Activated naive CD8-positive, alpha-beta T cell treated with anti-CD3 and anti-CD28 coated beads for 36 hours (primary cell): Measurements from ENCODE around the gene DIPK2A. TPM values are rescaled to one million over a fixed set of nuclear protein-coding genes. Genes with fewer than 3 reads are reported as not detected.

ENCODE experiments used
- DNase-seq: peaks from one replicate; pipeline ENCODE4 v3.0.0; 2021
- H3K27ac Mint-ChIP-seq: one replicate; pipeline ENCODE4 v1.8.0; 2022; ENCODE audit warnings: mild to moderate bottlenecking, moderate library complexity, mixed read lengths
- H3K27me3 Mint-ChIP-seq: one replicate; pipeline ENCODE4 v1.8.0; 2022; ENCODE audit warnings: mild to moderate bottlenecking, mixed read lengths
- H3K36me3 Mint-ChIP-seq: one replicate; pipeline ENCODE4 v1.8.0; 2021; ENCODE audit warnings: mild to moderate bottlenecking, mixed read lengths
- H3K4me1 Mint-ChIP-seq: one replicate; pipeline ENCODE4 v1.8.0; 2021; ENCODE audit warnings: mixed read lengths
- H3K4me3 Mint-ChIP-seq: one replicate; pipeline ENCODE4 v1.8.0; 2022; ENCODE audit warnings: mild to moderate bottlenecking, moderate library complexity, mixed read lengths
- H3K9me3 Mint-ChIP-seq: one replicate; pipeline ENCODE4 v1.8.0; 2022; ENCODE audit warnings: mixed read lengths
- total RNA-seq, 2 experiments: library from RNA; stranded (reverse); gene quantifications; one replicate each; pipeline ENCODE4 v1.2.3, GENCODE V29; 2021

The DIPK2A gene
- total RNA-seq, 2 experiments from 2014 or later: 10.2 to 10.9 TPM

DNA sequence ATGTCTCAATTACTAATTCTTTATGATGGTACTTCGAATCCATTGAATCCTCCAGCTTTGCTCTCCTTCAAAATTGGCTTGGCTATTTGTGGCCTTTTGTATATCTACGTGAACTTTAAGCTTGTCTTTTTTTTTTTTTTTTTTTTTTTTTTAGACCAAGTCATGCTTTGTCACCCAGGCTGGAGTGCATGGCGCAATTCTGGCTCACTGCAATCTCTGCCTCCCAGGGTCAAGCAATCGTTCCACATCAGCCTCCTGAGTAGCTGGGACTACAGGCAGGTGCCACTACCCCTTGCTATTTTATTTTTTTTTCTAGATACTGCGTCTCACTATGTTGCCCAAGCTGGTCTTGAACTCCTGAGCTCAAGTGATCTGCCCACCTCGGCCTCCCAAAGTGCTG lies 7.7 kb upstream of the DIPK2A start:
- Mint-ChIP-seq H3K36me3 (peaks cover 1% of the 10 kb centered on the region), H3K4me1 (no peaks in the 10 kb centered on the region)

DNA sequence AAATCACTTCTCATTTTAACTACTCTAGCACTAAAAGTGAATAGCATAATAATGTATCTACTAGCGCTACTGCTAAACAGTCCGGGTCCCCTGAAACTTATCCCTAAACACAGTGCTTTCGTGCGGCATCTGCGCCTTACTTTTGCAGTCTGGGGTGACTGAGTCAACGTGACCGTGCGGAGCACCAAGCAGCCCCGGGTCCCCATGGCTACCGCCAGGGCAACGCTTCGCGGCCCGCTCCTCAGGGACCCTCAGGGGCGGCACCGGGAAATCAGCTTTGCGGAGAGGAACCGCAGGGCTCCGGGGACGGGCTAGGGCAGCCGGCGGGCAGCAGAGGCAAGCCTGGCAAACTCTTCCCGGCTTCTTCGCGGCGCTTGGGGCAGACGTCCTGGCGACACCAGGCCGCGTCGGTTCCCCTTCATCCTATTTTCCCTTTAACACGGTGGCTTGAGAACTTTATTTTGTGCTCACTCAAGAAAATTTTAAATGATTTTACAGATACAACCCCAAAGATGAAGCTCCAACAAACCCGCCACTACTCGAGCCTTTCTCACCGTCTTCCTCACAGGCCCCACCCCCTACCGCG lies 757 bp upstream of the DIPK2A start:
- peak; percentile 67 for DNase-seq
- no peaks in the 10 kb centered on the region for H3K9me3 Mint-ChIP-seq
- peaks cover 29% of the 10 kb centered on the region for H3K27me3 Mint-ChIP-seq
- peaks cover 9% of the 10 kb centered on the region for H3K4me1 Mint-ChIP-seq
- no peaks in the 10 kb centered on the region for H3K36me3 Mint-ChIP-seq
- peak overlapping the region; percentile 92 for H3K4me3 Mint-ChIP-seq
- H3K27ac Mint-ChIP-seq: peak overlapping the region; percentile 92

More for the DNA sequence above, 7.7 kb upstream of the DIPK2A start:
- Mint-ChIP-seq H3K9me3 (peaks cover 2% of the 10 kb centered on the region), H3K4me3 (no peak overlapping the region), H3K27me3 (peaks cover 30% of the 10 kb centered on the region), H3K27ac (no peak overlapping the region)
- no peak for DNase-seq

DNA sequence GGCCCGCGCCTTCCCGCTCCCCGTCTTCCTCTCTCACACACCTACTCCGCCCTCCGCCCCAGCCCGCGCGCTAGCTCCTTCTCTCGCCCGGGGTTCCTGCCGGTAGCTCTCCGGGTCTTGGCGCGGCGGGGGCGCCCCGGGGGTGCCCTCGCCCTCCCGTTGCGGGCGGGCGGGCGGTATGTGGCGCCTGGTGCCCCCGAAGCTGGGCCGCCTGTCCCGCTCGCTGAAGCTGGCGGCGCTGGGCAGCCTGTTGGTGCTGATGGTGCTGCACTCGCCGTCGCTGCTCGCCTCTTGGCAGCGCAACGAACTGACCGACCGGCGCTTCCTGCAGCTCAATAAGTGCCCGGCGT lies 507 bp downstream of the DIPK2A start:
- Mint-ChIP-seq H3K9me3 (no peaks in the 10 kb centered on the region), H3K27me3 (peaks cover 22% of the 10 kb centered on the region), H3K36me3 (no peaks in the 10 kb centered on the region), H3K4me1 (peaks cover 13% of the 10 kb centered on the region), H3K4me3 (peak overlapping the region; percentile 92), H3K27ac (peak overlapping the region; percentile 92)
- DNase-seq: no peak

DNA sequence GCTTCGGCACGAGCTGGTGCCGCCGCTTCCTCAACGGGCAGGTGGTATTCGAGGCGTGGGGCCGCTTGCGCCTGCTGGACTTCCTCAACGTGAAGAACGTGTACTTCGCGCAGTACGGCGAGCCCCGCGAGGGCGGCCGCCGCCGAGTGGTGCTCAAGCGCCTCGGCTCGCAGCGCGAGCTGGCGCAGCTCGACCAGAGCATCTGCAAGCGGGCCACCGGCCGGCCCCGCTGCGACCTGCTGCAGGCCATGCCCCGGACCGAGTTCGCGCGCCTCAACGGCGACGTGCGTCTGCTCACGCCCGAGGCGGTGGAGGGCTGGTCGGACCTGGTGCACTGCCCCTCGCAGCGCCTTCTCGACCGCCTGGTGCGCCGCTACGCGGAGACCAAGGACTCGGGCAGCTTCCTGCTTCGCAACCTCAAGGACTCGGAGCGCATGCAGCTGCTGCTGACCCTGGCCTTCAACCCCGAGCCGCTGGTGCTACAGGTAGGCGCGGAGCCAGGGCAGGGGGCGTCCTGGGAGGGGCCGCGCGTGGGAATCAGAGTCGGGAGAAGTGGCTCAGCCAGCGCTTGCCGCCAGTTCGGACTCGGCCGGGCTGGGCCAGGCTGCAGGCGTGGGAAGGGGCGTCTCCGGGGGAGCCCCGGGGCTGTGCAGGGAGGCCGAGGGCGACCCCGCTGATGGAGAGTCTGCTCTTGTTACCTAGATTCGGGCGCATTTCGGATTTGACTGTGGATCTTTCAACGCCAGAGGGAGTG lies 1.1 kb downstream of the DIPK2A start:
- Mint-ChIP-seq H3K27me3 (peaks cover 17% of the 10 kb centered on the region), H3K27ac (peak overlapping the region; percentile 81), H3K4me1 (peaks cover 19% of the 10 kb centered on the region), H3K36me3 (no peaks in the 10 kb centered on the region), H3K4me3 (peak overlapping the region; percentile 92), H3K9me3 (no peaks in the 10 kb centered on the region)
- DNase-seq: peak; percentile 67

DNA sequence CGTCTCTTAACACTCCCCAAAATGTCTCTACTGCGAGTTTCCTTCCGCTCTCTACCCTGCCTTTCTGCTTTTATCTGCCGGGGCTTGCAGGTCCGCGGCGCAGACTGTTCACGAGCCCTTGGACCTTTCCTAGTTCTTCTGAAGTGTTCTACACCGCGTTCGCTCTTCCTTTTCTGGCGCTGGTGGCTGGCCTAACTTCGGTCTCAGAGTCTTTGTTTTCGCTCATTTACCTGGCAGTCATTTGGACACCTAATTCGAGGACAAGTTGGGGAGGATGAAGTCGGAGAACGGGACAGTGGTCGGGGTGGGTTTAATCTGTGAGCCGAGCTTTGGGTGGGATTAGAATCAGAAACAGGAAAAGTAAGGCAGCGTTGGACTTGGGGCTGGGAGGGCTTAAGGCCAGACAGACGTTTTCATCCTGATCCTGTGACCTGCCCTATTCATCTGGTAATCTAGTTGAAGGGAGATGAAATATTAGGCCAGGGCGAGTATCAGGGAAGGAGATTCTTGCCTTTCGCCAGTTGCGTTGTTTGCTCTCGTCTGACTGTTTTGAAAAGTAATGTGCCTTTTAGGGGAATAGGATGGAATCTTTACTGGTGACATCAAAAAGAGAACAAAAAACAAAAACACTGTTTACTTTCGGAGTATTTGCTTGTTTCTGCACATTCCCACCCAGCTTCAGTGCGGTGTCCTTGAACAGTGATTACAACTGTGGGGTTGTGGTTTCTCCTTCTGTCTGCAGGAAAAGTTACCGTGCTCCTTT lies 1.8 kb downstream of the DIPK2A start:
- no peak for DNase-seq
- H3K9me3 Mint-ChIP-seq: no peaks in the 10 kb centered on the region
- peak overlapping the region; percentile 81 for H3K27ac Mint-ChIP-seq
- no peaks in the 10 kb centered on the region for H3K36me3 Mint-ChIP-seq
- H3K27me3 Mint-ChIP-seq: peaks cover 16% of the 10 kb centered on the region
- peaks cover 25% of the 10 kb centered on the region for H3K4me1 Mint-ChIP-seq
- H3K4me3 Mint-ChIP-seq: peak overlapping the region; percentile 92

DNA sequence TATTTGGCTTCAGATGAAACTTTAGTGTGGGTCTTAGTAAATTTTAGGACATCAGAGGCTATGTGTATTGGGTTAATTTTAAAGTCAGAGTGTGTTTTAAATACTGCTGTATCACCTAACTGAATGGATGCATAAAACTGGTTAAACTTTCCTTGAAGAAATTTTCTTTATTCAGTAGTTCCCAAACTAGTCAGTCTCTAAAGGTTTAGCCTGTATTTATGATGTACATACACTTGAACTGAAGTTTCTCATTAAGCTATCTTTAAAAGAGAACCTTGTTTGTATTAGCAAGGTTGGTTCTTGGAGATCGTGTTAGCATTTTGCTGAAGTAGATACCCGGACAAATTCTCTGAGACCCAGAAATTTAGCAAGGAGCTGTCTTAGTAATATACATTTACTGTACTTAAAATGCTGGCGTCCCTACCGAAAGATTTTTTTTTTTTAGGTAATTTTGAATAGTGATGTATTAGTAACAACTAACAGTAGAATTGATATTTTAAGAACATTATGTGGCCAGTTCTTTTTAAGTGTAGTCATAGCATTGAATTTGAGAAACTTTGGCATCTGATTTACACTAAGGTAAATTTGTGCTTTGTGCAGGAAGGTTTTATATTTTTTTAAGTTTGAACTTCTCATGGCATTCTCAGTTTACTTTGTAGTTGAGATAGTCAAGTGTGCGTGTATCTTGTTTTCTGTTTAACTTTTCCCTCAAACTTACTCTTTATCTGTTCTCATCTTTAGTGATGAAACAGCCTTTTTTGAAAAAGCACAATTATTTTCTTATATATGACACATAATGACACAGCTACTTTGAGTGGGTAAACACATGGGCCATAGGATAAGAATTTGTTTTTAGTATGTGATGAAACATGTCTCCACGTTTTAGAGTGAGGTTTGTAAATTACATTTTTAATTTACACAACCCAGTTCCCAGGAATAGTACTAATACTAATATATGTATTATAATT lies 2.9 kb downstream of the DIPK2A start:
- Mint-ChIP-seq H3K27me3 (peaks cover 6% of the 10 kb centered on the region), H3K27ac (no peak overlapping the region), H3K4me3 (peak overlapping the region; percentile 92), H3K4me1 (peaks cover 29% of the 10 kb centered on the region), H3K9me3 (no peaks in the 10 kb centered on the region), H3K36me3 (no peaks in the 10 kb centered on the region)
- DNase-seq: no peak

DNA sequence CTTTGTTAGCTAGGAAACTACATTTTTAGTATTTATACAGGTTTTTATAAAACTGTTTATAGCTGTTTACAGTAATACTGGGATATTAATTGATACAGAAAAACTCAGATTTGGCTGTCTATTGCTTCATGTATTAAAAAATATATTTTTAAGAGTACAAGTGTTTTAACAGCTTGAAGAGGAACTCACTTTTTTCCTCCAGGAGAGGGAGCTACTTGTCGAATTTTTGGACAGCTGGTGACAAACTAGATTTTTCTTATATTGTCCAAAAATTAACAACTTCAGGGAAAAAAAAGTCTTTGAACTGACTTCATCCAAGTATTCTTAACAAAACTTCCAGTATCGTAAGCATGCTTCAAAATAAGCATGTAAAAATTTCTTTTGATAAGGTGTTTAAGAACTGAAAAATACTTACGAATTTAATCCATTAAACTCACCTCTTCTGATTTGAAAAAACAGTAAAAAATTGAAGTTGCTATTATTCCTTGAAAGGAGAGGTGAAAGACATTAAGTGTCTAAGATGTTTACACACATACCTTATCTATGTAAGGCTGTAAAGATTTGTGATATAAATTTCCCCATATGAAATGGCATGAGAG lies 4.0 kb downstream of the DIPK2A start:
- H3K4me1 Mint-ChIP-seq: peaks cover 25% of the 10 kb centered on the region
- no peaks in the 10 kb centered on the region for H3K27me3 Mint-ChIP-seq
- H3K9me3 Mint-ChIP-seq: no peaks in the 10 kb centered on the region
- H3K27ac Mint-ChIP-seq: no peak overlapping the region
- DNase-seq: no peak
- H3K4me3 Mint-ChIP-seq: no peak overlapping the region
- H3K36me3 Mint-ChIP-seq: no peaks in the 10 kb centered on the region

DNA sequence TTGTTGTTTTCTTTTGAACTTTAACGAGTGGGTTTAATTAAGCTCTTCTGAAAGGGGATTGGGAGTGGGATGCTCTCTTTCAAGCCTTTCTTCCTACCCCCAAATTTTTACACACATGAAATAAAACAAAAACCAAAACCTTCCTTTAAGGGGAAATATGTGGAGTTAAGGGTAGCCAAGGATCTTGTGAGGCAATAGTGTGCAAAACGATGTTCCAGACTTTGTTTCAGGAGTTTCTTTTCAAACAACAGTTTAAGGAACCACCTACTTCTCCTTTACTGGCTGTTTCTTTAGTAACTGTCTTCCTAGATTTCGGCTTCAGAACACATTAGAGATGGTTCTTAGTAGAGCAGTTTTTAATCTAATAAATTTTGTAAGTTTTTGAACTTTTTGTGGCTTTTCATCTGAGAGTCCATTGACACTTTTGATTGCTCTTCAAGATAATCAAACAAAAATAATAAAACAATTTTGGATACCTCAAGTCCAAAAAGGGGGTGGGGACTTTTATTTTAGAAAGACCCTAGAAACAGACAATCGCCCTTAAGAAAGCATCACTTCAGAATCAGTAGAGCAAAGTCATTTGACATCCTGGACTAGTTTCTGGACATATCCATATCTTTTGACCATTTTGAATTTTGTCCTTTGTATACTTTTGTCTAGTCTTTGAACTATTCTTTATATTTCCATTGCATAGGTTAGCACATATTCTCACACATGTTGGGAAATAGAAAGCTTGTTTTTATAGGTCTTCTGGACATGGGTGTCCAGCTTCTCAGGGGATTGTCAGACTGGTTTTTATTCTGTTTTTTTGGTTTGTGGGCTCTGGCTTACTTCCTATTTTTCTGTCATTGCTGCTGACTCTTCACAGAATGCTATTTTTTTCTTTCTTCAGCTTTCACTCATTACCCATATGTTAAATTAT lies 6.0 kb downstream of the DIPK2A start:
- Mint-ChIP-seq H3K36me3 (peaks cover 7% of the 10 kb centered on the region), H3K9me3 (no peaks in the 10 kb centered on the region), H3K27ac (no peak overlapping the region), H3K4me3 (no peak overlapping the region), H3K27me3 (no peaks in the 10 kb centered on the region), H3K4me1 (peaks cover 27% of the 10 kb centered on the region)
- no peak for DNase-seq

DNA sequence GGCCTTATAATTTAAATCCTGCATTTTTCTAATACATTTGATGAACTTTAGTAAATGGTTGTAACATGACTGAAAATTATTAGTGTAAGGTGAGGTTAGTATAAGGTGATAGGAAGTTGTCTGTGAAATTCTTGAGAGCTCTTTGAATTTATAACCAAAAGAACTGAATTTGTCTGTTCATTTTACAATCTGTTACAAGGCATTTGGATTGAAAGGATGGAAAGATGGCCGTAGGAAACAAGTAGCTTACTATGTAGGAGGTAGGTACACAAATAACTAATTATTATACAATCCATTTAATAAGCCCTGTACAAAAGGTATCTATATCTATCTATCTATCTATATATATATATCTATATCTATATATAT lies 6.6 kb downstream of the DIPK2A start:
- H3K4me1 Mint-ChIP-seq: peaks cover 29% of the 10 kb centered on the region
- no peak overlapping the region for H3K4me3 Mint-ChIP-seq

DNA sequence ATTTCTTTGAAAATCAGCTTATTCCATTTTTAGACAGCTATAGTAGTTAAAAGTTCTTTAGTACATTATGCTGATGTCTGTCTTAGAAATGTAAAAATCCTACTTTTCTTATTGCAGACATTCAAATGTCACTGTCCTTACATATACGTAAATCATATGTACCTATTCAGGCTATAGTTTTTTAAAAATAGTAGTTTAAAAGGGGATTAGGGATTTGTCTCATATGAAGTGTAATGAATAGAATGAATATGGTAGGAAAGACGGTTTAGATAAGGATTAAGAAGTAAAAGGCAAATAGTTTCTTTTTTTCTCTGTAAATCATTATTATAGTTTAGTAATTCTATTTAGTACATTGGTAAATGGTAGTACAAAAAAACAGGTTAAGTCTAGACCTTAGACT lies 7.4 kb downstream of the DIPK2A start:
- H3K36me3 Mint-ChIP-seq: peaks cover 18% of the 10 kb centered on the region
- no peak for DNase-seq
- H3K9me3 Mint-ChIP-seq: peaks cover 6% of the 10 kb centered on the region
- H3K4me3 Mint-ChIP-seq: no peak overlapping the region
- peaks cover 34% of the 10 kb centered on the region for H3K4me1 Mint-ChIP-seq
- no peak overlapping the region for H3K27ac Mint-ChIP-seq
- H3K27me3 Mint-ChIP-seq: no peaks in the 10 kb centered on the region

More for the DNA sequence above, 6.6 kb downstream of the DIPK2A start:
- H3K27me3 Mint-ChIP-seq: no peaks in the 10 kb centered on the region
- no peak for DNase-seq
- no peak overlapping the region for H3K27ac Mint-ChIP-seq
- peaks cover 3% of the 10 kb centered on the region for H3K9me3 Mint-ChIP-seq
- H3K36me3 Mint-ChIP-seq: peaks cover 14% of the 10 kb centered on the region

DNA sequence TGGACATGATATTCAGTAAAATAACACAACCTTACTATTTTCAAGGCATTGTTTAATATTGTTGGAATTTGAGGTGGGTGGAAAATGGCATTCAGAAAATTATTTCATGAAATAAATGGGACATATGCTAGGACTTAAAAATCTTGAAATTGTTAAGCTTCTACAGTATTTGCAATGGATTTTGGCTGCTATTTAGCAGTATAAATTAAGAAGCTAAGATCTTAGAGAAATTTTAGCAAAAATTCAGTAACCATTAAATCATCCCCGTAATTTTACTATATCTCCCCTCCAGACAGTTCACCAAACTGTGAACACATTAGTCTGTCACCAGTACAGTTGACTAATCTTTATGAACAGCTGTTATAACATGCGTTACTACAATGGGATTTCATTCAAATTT lies 8.2 kb downstream of the DIPK2A start:
- H3K36me3 Mint-ChIP-seq: peaks cover 18% of the 10 kb centered on the region
- H3K9me3 Mint-ChIP-seq: peaks cover 6% of the 10 kb centered on the region
- no peak overlapping the region for H3K4me3 Mint-ChIP-seq
- H3K4me1 Mint-ChIP-seq: peaks cover 33% of the 10 kb centered on the region
- DNase-seq: no peak
- no peaks in the 10 kb centered on the region for H3K27me3 Mint-ChIP-seq
- H3K27ac Mint-ChIP-seq: no peak overlapping the region

DNA sequence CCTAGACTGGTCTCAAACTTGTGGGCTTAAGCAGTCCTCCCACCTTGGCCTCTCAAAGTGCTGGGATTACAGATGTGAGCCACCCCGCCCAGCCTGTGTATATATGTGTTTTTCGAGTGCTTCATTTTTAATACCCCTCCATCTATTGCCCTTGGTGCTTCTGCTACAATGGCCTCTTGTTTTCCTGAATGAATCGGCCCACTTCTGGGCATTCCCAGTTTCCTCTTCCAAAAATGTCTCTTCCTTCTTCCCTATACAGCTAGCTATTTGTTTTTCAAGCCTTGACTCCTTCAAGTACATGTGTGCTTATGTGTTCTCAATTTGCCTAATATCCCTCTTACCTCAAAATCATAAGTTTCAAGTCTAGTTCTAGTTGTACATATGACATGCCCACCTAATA lies 16.7 kb downstream of the DIPK2A start:
- DNase-seq: no peak
- Mint-ChIP-seq H3K9me3 (peaks cover 2% of the 10 kb centered on the region), H3K4me1 (peaks cover 16% of the 10 kb centered on the region), H3K4me3 (no peak overlapping the region), H3K27ac (no peak overlapping the region), H3K27me3 (no peaks in the 10 kb centered on the region), H3K36me3 (peaks cover 26% of the 10 kb centered on the region)

DNA sequence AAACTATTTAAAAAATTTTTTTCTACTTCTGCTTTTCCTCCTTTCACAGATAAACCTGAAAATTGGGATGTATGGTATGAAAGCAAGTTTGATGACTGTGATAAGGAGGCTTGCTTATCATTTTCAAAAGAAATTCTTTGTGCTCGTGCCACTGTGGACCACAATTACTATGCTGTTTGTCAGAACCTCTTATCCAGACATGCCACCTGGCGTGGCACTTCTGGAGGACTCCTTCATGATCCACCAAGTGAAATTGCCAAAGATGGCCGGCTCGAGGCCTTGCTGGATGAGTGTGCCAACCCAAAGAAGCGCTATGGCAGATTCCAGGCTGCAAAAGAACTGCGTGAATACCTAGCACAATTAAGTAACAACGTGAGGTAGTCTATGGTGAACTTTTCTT lies 17.8 kb downstream of the DIPK2A start:
- Mint-ChIP-seq H3K4me1 (peaks cover 10% of the 10 kb centered on the region), H3K27ac (no peak overlapping the region), H3K9me3 (no peaks in the 10 kb centered on the region), H3K27me3 (no peaks in the 10 kb centered on the region), H3K36me3 (peaks cover 27% of the 10 kb centered on the region), H3K4me3 (no peak overlapping the region)
- DNase-seq: no peak
